Ecto neural progenitor cell (in vitro differentiated cells): ENCODE results near the gene USB1.

Source experiments
- DNase-seq: peaks from one replicate; pipeline ENCODE4 v3.0.0-alpha.2; 2018; ENCODE audit warnings: low spot score

USB1 gene, protein sequence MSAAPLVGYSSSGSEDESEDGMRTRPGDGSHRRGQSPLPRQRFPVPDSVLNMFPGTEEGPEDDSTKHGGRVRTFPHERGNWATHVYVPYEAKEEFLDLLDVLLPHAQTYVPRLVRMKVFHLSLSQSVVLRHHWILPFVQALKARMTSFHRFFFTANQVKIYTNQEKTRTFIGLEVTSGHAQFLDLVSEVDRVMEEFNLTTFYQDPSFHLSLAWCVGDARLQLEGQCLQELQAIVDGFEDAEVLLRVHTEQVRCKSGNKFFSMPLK

DNA sequence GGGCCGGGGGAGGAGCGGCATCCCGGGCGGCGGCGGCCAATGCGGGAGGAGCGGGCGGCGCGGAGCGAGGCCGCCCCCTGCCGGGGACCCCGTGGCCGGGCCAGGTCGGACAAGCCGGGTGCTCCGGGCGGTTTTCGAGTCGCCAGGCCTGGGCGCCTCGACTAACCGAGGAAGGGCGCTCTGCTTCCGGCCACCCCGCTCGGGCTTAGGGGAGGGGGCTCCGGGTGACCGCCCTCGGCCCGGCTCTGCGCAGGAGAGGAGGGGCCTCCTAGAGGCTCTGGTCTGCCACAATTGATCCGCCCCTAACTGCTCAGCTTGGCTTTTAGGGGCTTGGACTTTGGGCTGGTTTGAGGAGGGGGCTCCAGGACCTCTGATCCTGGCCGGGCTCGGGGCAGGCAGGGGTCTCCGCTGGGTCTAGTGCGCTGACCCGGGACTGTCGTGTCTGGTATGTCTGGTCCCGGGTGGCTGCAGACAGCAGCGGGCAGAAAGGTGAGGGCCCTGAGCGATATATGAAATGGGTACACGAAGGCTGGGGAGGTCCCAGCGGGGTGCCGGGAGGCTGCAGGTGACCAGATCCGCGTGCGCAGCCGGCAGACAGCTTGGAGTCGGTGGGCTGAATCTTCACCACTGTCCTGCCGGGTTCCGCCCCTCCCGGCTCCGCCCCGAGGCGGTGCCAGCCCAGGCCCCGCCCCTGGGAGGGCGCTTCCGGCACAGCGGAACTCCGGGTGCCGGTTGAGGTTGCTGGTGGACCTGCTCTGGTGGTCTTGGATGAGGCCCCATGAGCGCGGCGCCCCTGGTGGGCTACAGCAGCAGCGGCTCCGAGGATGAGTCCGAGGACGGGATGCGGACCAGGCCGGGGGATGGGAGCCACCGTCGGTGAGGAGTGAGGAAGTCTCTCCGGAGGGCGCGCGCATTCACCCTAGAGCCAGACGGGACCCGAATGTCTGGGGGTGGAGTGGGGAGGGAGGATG lies at the start of gene USB1:
TSS of gene USB1 (plus strand) at position 702 of the 971 bp plus-strand sequence. CDS start at position 779, 77 bp downstream.
- DNase-seq = peak; percentile 94

DNA sequence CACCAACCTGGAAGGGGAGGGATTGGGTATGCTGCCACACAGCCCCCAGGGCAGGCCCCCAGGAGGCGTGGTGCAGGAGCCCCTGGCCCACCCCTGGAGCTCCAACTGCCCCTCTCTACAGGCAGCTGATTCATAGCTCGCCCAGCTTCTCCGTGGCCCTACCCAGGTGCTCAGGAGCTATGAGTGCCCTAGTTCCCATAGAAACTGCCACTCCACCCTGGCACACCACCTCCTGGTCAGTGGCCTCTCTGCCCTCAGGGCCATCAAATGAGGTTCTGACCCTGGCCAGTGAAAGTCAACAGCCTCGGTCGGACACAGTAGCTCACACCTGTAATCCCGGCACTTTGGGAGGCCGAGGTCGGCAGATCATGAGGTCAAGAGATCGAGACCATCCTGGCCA lies 48.3 kb upstream of the USB1 start:
- DNase-seq = no peak

- DNase-seq = no peak
Observed at GRCh38 chr16:57953857-57954256, 47.4 kb upstream of the USB1 start.

DNA sequence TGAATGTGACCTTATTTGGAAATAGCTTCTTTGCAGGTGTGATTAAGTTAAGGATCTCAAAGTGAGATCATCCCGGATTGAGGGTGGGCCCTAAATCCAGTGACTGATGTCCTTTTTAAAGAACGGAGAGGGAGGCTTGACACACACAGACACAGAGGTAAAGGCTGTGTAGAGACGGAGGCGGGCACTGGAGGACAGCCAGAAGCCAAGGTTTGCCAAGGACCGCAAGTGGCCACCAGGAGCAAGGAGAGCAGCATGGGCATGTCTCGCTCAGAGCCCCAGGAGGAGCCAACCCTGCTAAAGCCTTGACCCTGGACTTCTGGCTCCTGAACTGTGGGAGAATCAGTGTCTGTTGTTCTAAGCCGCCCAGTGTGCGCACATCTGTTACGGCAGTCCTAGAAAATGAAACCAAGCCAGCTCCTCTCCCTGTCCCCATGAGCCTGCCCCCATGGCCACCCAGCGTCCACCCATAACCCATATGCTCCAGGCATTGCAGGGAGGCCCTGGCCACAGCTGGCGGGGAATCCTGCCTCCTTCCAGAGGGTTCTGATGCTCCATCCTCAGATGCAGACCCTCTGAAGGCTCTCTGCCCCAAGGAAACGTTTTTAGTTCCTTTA lies 45.5 kb upstream of the USB1 start:
- DNase-seq = no peak

GRCh38 chr16:57956270-57956808 lies 44.9 kb upstream of the USB1 start:
- no peak for DNase-seq

DNA sequence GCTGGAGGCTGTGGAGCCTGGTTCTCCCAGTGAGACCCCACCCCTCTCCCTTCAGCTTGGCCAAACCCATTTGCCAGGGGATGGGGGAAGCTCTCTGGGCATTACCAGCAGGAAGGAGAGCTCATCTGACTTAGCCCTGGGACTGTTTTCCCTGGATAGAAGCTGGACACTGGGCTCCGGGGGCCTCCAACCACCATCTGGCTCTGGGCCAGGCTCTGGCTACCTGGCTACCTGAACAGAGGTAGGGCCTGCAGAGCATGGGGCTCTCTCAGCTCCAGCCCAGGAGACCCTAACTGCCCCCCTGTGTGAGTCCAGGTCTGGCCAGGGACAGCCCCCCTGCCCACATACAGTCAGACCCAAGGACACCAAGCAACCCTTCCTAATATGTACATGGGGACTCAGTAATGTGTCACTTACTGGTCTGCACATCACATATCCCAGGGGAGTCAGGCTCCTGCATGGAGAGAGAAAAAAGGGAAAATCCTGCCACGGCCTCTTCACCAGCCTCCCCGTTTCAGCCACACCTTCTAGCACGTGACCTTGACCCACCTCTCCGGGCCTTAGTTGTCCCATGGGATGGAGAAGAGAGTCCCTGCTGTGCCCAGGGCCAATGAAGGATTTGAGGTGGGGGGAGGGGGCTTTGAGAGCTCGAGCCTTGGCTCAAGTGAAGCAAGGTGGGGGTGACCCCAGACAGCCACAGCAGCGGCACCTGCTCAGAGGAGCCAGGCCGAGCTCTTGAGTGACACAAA lies 44.1 kb upstream of the USB1 start:
- DNase-seq = no peak

DNA sequence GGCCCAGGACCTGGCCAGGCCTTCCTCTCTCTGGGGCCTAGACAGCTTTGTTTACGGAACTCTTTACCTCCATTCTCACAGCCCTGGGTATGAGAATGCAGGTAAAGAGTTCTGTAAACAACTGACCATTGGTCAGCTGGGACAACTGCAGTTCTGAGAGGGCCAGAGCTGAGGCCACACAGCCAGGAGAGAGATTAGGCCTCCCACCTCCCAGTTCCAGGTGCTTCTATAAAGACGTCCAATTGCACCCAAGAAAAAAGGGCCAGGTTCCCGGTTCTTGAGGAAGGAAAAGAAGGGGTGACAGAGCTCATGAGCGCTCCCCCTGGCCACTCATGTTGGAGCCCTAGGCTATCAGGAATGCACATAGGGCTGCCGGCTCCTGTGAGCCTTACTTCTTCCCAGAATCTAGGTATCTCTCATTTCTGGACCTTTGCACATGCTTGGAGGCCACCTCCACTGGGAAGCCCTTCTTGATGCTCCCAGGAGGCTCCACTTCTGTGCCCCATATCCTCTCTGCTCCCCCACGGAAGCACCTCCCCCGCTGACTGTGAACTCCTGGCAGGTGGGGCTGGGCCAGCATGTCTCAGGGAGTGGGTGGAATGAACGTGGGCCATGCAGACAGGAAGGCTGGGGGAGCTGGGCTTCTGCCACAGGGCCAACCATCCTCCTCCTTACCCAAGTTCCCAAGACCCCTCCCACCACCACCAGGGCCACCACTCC lies 43.4 kb upstream of the USB1 start:
- no peak for DNase-seq

DNA sequence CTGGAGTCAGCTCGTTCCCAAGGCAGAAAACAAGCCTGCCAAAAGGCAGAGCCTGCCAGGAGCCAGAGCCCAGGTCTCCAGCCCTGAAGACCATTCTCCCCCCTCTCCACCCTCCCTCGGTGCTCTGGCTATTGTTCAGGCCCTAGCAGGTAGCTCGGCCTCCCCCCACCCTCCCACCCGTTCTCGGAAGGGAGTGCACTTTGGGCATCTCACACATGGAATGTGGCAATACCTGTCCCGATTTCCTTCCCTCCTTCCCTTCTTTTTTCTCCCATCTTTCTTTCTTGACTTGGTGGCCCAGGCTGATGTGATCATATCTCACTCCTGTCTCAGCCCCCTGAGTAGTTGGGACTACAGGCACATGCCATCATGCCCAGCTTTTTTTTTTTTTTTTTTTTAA lies 42.7 kb upstream of the USB1 start:
- no peak for DNase-seq

- DNase-seq = no peak
Observed at GRCh38 chr16:57959121-57959520, 42.1 kb upstream of the USB1 start.

- no peak for DNase-seq
Observed at GRCh38 chr16:57959804-57960203, 41.4 kb upstream of the USB1 start.

- DNase-seq = no peak
Observed at GRCh38 chr16:57960310-57960709, 40.9 kb upstream of the USB1 start.

DNA sequence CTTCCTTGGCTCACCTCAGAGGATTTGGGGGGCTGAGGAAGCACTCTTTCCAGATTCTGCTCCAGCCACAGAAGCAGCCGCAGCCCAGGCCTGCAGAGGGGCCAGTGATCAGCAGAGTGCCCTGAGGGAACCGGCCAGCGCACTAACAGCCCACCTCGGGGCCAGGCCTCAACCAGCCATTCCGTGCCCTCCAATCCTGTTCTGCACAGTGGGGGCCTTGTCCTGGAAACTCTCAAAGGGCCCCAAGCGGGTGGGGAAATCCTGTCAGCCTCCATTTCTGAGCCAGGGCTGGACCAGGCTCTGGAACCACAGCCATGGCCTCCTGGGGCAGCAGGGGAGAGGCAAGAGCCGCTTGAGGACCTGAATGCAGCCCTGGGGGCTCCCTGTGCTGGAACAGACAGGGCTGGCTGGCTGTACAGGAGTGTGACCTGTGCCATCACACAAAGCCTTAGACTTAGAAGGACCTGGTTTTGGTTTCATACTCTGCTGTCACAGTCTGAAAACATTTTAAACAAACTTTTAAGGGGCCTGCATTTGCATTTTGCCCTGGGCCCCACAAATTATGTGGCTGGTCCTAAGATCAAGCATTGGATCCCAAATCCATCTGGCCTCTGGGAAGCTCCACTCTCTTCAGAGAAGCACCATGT lies 40.3 kb upstream of the USB1 start:
- DNase-seq = no peak

GRCh38 chr16:57961538-57961937 lies 39.7 kb upstream of the USB1 start:
- no peak for DNase-seq

DNA sequence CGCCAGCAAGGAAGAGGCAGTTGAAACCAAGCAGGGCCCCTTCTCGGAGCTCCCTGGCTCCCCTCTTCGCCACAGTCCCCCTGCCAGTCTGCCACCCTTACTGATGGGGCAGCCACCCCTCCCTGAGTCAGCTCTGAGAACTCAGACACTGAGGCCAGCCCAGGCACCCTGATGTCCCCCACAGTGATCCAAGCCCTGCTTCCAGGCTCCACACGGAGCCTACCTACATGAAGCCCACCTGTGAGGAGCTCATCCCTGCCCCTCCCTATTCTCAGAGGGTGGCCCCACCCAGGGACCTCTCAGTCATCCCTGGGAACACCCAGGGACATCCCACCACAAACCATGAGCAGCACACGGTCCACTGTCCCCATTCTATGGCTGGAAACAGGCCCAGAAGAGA lies 39.2 kb upstream of the USB1 start:
- DNase-seq = no peak

DNA sequence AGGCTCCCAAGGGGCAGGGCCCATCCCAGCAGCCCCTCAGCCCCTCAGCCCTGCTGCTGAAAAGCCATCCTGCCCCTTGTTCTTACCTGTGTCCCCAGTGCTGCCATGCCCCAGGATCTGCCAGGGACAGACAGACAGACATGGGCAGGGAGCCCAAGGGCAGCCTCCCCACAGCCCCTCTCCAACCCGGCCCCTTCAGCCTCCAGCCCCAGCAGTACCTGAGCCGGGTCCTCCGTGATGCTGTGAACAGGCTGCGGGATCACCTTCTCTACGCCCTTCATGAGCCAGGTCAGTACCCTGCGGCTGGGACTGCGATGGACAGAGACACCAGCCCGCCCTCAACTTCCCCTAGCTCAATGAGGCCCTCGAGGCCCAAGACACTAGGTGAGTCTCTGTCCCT lies 38.5 kb upstream of the USB1 start:
- no peak for DNase-seq

DNA sequence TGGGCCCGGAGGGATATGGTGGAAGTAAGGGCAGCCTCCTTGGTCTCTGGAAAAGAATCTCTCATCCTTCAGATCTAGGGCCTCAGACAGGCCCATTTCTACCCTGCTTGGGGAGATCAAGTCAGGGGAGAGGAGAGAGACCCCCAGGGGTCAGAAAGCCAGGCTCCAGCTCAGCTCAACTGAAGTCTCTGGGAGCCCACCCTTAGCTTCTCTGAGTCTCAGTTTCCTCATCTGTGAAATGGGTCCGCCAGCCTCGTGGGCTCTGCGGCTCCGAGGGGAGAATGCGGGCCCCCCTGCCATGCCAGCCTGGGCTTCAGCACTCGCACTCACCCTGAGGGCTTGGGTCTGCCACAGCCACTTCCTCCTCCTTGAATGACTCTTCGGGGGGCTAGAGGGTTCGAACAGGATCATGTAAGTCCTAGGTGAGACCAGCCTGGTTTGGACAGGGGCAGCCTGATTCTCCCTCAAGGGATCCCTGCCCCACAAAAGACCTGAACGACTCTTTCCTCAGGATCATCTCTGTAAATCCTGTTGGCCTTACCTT lies 37.0 kb upstream of the USB1 start:
- no peak for DNase-seq

DNA sequence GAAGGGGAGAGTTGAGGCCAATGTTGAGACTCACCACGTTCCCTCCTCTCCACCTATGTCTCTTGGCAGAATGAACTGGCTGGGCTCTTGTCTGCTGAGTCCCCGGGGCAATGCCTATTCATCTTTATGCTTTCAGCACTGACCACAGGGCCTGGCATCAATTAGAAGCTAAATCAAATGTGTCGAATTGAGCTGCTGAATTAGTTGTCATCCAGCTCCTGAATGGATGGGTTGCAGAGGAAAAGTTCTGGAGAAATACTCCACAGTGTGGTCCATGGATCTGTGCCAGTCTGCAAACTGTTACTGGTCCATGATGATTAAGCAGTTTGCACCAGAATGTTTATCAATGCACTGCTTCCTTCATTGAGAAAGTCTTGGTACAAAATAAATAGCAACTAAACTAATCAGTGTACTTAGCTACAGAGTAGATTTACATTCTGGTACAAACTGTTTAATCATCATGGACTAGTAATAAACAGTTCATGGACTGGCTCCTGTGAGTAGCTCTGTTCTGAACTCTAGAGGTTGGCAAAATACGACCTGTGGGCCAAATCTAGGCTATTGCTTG lies 34.9 kb upstream of the USB1 start:
- DNase-seq = no peak

GRCh38 chr16:57966986-57967385 lies 34.2 kb upstream of the USB1 start:
- DNase-seq = no peak

DNA sequence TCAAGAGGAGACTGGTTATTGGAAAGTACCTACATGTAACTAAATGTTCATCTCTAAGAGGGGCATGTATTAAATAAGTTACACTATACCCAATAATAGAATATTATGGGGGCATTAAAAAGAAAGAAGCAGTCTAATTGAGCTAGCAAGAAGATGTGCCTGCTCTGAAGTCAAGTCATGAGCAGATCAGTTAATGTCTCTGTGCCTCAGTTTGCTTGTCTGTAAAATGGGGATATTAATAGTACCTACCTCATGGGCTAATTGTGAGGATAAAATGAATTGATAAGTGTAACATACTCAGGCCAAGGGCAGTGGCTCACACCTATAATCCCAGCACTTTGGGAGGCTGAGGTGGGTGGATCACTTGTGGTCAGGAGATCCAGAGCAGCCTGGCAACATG lies 33.3 kb upstream of the USB1 start:
- DNase-seq = no peak
